Endothelial cell of umbilical vein (primary cell): Measurements from ENCODE around the gene FKBP7. TPM values are rescaled to one million over a fixed set of nuclear protein-coding genes. Genes with fewer than 3 reads are reported as not detected.

Experiments used
- BruUV-seq: library from RNA; stranded (reverse); fragments of 400-500 nt; replicated peaks from 2 replicates; lab custom pipeline; 2021; lab: Mats Ljungman, UMichigan
- CTCF ChIA-PET: fragments of 300-600, 350-600 bp; sonication (Branson Sonifier 250); formaldehyde crosslinking; loops from one replicate; lab custom pipeline; 2021; ENCODE audit warnings: antibody characterized with exemption, inconsistent platforms; lab: Charles Lee
- POLR2A ChIA-PET: fragments of 300-600, 350-600 bp; sonication (Branson Sonifier 250); formaldehyde crosslinking; loops from one replicate; lab custom pipeline; 2021; ENCODE audit warnings: antibody characterized with exemption, inconsistent platforms; lab: Charles Lee
- DNase-seq: peaks from one replicate; pipeline ENCODE4 v3.0.0-alpha.2; 2011; ENCODE audit warnings: low read depth, low spot score
- FAIRE-seq: peaks from 2 replicates; lab custom pipeline; 2011; peaks lifted over from hg19 to GRCh38; lab: Jason Lieb, UNC
- H2AFZ ChIP-seq: 2 replicates; pipeline ENCODE4 v1.6.0; 2012; ENCODE audit warnings: low read depth, low read length, control low read depth, inconsistent platforms
- H3K27ac ChIP-seq: 2 replicates; pipeline ENCODE4 v1.5.1; 2011; ENCODE audit warnings: low read depth, mild to moderate bottlenecking, control low read depth, low read length, moderate library complexity; ENCODE audit not compliant: insufficient read depth
- H3K27me3 ChIP-seq, 2 experiments: 2 replicates each; pipeline versions ENCODE4 v1.6.0 to v1.6.1; 2011; ENCODE audit warnings: low read length in 2 of 2, mixed read lengths in 1 of 2; ENCODE audit not compliant: control insufficient read depth in 2 of 2, insufficient read depth in 2 of 2
- H3K36me3 ChIP-seq, 2 experiments: 2 replicates in 1 of 2; 3 replicates in 1 of 2; pipeline ENCODE4 v1.5.1; 2011; ENCODE audit warnings: low read length in 2 of 2, mild to moderate bottlenecking in 1 of 2, moderate library complexity in 1 of 2; ENCODE audit not compliant: control insufficient read depth in 2 of 2, insufficient read depth in 2 of 2; ENCODE audit errors: extremely low read depth in 1 of 2
- H3K4me1 ChIP-seq: 3 replicates; pipeline ENCODE4 v1.5.1; 2011; ENCODE audit warnings: mild to moderate bottlenecking, low read length; ENCODE audit not compliant: control insufficient read depth, insufficient read depth; ENCODE audit errors: extremely low read depth
- H3K4me2 ChIP-seq: 2 replicates; pipeline ENCODE4 v1.6.1; 2011; ENCODE audit warnings: low read length, control low read depth, mixed read lengths; ENCODE audit not compliant: insufficient read depth
- H3K4me3 ChIP-seq, 3 experiments: fragments of 200-600 bp in 1 of 3; sonication (generic), shearing (Covaris generic) in 1 of 3; replicated peaks in 1 of 3; 2 replicates each; pipeline ENCODE4 v1.5.1; 2011 to 2016; ENCODE audit warnings: control low read depth in 3 of 3, low read length in 3 of 3, mild to moderate bottlenecking in 2 of 3, inconsistent platforms in 1 of 3, low read depth in 1 of 3, moderate library complexity in 1 of 3; ENCODE audit not compliant: insufficient read depth in 1 of 3
- H3K79me2 ChIP-seq: 2 replicates; pipeline ENCODE4 v1.6.0; 2012; ENCODE audit warnings: low read length, inconsistent platforms; ENCODE audit not compliant: control insufficient read depth, insufficient read depth
- H3K9ac ChIP-seq: replicated peaks from 2 replicates; pipeline ENCODE3; 2011; ENCODE audit warnings: low read length, control low read depth; ENCODE audit not compliant: insufficient read depth; ENCODE audit errors: extremely low read depth
- H3K9me1 ChIP-seq: replicated peaks from 3 replicates; pipeline ENCODE4 v1.6.0; 2011; ENCODE audit warnings: mild to moderate bottlenecking, low read length; ENCODE audit not compliant: control insufficient read depth, insufficient read depth; ENCODE audit errors: extremely low read depth
- H3K9me3 ChIP-seq: replicated peaks from 2 replicates; pipeline ENCODE4 v1.5.1; 2012; ENCODE audit warnings: low read length, inconsistent platforms; ENCODE audit not compliant: control insufficient read depth, insufficient read depth
- H4K20me1 ChIP-seq: replicated peaks from 2 replicates; pipeline ENCODE3; 2011; ENCODE audit warnings: mild to moderate bottlenecking, low read length; ENCODE audit not compliant: control insufficient read depth, insufficient read depth; ENCODE audit errors: extremely low read depth
- EZH2 ChIP-seq: IDR thresholded peaks from 2 replicates; pipeline ENCODE4 v1.6.1; 2012; ENCODE audit warnings: borderline replicate concordance, low read depth, mild to moderate bottlenecking, moderate library complexity, low read length, inconsistent platforms; ENCODE audit not compliant: severe bottlenecking
- FOS ChIP-seq: IDR thresholded peaks from 2 replicates; pipeline ENCODE4 v1.6.1; 2011; ENCODE audit warnings: mild to moderate bottlenecking, low read length, moderate library complexity, borderline replicate concordance; ENCODE audit not compliant: insufficient read depth
- GATA2 ChIP-seq: IDR thresholded peaks from 2 replicates; pipeline ENCODE4 v1.7.0; 2011; ENCODE audit warnings: low read depth, mild to moderate bottlenecking, moderate library complexity, mixed read lengths, low read length; ENCODE audit not compliant: insufficient read length, insufficient read depth
- JUN ChIP-seq: IDR thresholded peaks from 2 replicates; pipeline ENCODE4 v1.6.1; 2011; ENCODE audit warnings: borderline replicate concordance, low read depth; ENCODE audit not compliant: insufficient read length, insufficient read depth
- MAX ChIP-seq: IDR thresholded peaks from 2 replicates; pipeline ENCODE4 v1.6.1; 2011; ENCODE audit not compliant: insufficient read depth, insufficient read length
- MYC ChIP-seq: IDR thresholded peaks from one replicate; pipeline ENCODE4 v1.6.1; 2011; ENCODE audit warnings: mild to moderate bottlenecking, low read depth, low read length
- POLR2A ChIP-seq: IDR thresholded peaks from 2 replicates; pipeline ENCODE4 v1.6.1; 2012; ENCODE audit warnings: low read depth, mild to moderate bottlenecking, control low read depth, low read length
- POLR2AphosphoS5 ChIP-seq: IDR thresholded peaks from 2 replicates; pipeline ENCODE4 v1.6.1; 2012; ENCODE audit warnings: low read depth, mild to moderate bottlenecking, control low read depth, low read length, moderate library complexity; ENCODE audit not compliant: insufficient read depth
- dilution Hi-C: fragments of 300-500 bp; cut with MboI; formaldehyde crosslinking; loops from one replicate; pipeline ENCODE4 v1.15.0; 2019; ENCODE audit warnings: low sequenced_read_pairs; ENCODE audit not compliant: extremely low pct_ligation_motif_present
- intact Hi-C: fragments of 100-400 bp; cut with micrococcal nuclease; formaldehyde crosslinking; loops from one replicate; pipeline ENCODE4 v1.10.0; 2022
- polyA plus RNA-seq, 4 experiments: library from polyadenylated mRNA; depleted of rRNA in 3 of 4; stranded (reverse) in 3 of 4; unstranded in 1 of 4; fragments of >200 nt; gene quantifications; 2 replicates each; pipeline versions ENCODE4 v1.2.1 to v1.2.3, GENCODE V29; 2011 to 2012; ENCODE audit warnings: missing spikeins in 1 of 4
- total RNA-seq: library from RNA; stranded (reverse); gene quantifications from 2 replicates; pipeline ENCODE4 v1.2.3, GENCODE V29; 2021

Gene FKBP7
- total and polyA plus RNA-seq, 2 donors (not counting 3 experiments of a cell fraction or from before 2014, with no cell fraction given) = 11.2 to 20.5 TPM

GRCh38 chr2:178521304-178522150 lies 43.1 kb upstream of the FKBP7 start:
- dilution Hi-C loops = no loop called here
- BruUV-seq = no TSS peak
- Histone ChIP-seq H3K36me3 (peaks cover 0 to 6% of the 10 kb centered on the region in 2 experiments), H3K9me3 (no peaks in the 10 kb centered on the region), H3K79me2 (peaks cover 14% of the 10 kb centered on the region), H3K4me2 (no peak overlapping the region), H3K27me3 (no peaks in the 10 kb centered on the region), H4K20me1 (no peaks in the 10 kb centered on the region), H3K4me3 (no peak overlapping the region), H3K4me1 (peaks cover 4% of the 10 kb centered on the region), H3K9me1 (no peaks in the 10 kb centered on the region), H2AFZ (no peak overlapping the region), H3K27ac (no peak overlapping the region), H3K9ac (no peak overlapping the region)
- ChIA-PET POLR2A (no interaction called here), CTCF (no interaction called here)
- no peak for FAIRE-seq
- intact Hi-C loops = loop anchor here (2.0 kb wide), 3 partner anchors 17 to 409 kb away; partner anchors contain the start of genes PJVK, PRKRA and RBM45
- DNase-seq = no peak
- TF ChIP-seq MAX (no peak), POLR2AphosphoS5 (no peak), EZH2 (no peak), FOS (no peak), GATA2 (no peak), JUN (no peak), POLR2A (no peak), MYC (no peak)
